ENCODE results near the gene KLHL29.

GRCh38 chr2:23668756-23669304 lies 283.9 kb downstream of the KLHL29 start:
- TF ChIP-seq, protein P1, sequence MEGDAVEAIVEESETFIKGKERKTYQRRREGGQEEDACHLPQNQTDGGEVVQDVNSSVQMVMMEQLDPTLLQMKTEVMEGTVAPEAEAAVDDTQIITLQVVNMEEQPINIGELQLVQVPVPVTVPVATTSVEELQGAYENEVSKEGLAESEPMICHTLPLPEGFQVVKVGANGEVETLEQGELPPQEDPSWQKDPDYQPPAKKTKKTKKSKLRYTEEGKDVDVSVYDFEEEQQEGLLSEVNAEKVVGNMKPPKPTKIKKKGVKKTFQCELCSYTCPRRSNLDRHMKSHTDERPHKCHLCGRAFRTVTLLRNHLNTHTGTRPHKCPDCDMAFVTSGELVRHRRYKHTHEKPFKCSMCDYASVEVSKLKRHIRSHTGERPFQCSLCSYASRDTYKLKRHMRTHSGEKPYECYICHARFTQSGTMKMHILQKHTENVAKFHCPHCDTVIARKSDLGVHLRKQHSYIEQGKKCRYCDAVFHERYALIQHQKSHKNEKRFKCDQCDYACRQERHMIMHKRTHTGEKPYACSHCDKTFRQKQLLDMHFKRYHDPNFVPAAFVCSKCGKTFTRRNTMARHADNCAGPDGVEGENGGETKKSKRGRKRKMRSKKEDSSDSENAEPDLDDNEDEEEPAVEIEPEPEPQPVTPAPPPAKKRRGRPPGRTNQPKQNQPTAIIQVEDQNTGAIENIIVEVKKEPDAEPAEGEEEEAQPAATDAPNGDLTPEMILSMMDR (IDR thresholded peaks at IDR 0.05 in 8 of 11, conservative IDR thresholded peaks at IDR 0.05 in 3 of 11): no peak
- no peak for TF ChIP-seq POLR2AphosphoS5 (IDR thresholded peaks at IDR 0.05)
